GM21381 (cell line): ENCODE measurements around the gene TM6SF1.
"Not testable (repeated sequence)": the region's sequence is repeated elsewhere in the genome, so short reads cannot be mapped to it uniquely, and the experiment has no call there.

ENCODE experiments used
- ATAC-seq: cut with Tn5 transposase; IDR thresholded peaks from one replicate; pipeline ENCODE4 v1.9.1; 2021; ENCODE audit warnings: mild to moderate bottlenecking, moderate library complexity; ENCODE audit not compliant: unreplicated experiment

TM6SF1 gene

GRCh38 chr15:83106994-83107840, at the start of gene TM6SF1:
TSS of gene TM6SF1 (plus strand) at chr15:83107645. CDS start at chr15:83107681, 36 bp downstream.
- no peak for ATAC-seq

DNA sequence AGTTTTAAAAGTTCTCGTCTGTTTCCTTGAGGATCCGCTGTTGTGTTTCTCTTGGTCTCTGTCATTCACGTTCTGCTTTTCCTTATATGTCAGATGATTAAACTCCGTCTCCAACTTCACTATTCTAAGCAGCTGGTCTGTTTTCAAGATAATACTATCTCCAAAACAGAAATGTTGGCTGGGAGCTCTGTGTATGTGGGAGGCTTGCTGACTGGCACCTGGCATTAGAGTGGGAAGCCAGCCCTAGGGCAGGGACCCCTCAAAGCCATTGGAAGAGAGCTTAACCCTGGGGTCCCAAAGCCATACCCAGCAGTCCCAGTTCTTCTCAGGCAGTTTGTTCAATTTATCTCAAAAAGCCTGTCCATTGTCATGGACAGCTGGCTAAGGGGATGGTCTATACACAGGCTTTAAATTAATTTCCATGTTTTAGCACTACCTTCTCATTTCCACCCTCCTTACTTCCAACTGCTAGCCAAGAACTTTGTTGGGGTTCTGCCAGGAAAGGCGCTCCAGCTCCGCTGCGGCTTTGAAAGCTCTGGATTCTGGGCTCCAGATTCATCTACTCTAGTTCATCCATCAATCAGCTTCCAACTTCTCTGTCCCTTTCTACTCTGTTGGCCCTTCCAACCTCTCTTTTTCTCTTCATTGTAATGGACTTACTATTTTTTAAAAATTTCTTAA, 49.6 kb upstream of the TM6SF1 start:
- no peak for ATAC-seq

GRCh38 chr15:83061680-83062079, 45.8 kb upstream of the TM6SF1 start:
- ATAC-seq, result no peak

GRCh38 chr15:83062768-83063180, 44.7 kb upstream of the TM6SF1 start:
- ATAC-seq, result peak; percentile 24

DNA sequence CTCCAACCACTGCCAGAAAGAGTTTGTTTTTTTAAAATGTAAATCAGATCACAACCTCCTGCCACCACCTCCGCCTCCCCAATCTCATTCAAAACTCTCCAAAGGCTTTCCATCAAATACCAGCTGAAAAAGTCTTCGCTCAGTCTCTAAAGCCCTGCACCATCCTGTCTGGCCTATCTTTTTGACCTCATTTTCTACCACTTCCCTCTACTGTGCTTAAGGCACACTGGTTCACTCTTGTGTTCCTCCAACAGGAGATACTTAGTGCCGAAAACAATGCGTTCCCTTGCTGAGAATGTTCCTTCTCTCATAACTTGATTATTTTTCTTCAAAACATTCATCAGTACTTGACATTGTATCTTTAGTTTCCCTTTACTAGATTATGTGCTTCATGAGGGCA, 43.9 kb upstream of the TM6SF1 start:
- ATAC-seq, result no peak

DNA sequence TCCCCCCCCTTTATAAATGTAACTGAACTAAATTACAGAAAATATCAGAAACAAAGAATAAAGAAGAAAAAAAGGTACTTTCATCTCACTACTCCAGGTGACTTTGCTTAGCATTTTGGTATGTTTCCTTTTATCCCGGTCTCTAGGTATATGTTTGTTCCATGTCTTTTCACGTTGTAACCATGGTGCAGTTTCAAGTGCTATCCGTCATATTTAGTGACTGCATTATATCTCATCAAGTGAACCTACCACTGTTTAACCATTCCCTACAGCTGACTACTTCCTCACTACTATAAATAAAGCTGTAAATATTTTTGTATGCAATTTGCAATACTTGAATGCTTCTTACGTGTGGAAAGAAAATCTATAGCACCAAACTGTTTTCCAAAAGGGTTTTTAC, 42.6 kb upstream of the TM6SF1 start:
- ATAC-seq, result no peak

GRCh38 chr15:83065431-83065830, 42.0 kb upstream of the TM6SF1 start:
- no peak for ATAC-seq

- ATAC-seq, result no peak
These were observed 41.3 kb upstream of the TM6SF1 start for GRCh38 chr15:83066034-83066733.

DNA sequence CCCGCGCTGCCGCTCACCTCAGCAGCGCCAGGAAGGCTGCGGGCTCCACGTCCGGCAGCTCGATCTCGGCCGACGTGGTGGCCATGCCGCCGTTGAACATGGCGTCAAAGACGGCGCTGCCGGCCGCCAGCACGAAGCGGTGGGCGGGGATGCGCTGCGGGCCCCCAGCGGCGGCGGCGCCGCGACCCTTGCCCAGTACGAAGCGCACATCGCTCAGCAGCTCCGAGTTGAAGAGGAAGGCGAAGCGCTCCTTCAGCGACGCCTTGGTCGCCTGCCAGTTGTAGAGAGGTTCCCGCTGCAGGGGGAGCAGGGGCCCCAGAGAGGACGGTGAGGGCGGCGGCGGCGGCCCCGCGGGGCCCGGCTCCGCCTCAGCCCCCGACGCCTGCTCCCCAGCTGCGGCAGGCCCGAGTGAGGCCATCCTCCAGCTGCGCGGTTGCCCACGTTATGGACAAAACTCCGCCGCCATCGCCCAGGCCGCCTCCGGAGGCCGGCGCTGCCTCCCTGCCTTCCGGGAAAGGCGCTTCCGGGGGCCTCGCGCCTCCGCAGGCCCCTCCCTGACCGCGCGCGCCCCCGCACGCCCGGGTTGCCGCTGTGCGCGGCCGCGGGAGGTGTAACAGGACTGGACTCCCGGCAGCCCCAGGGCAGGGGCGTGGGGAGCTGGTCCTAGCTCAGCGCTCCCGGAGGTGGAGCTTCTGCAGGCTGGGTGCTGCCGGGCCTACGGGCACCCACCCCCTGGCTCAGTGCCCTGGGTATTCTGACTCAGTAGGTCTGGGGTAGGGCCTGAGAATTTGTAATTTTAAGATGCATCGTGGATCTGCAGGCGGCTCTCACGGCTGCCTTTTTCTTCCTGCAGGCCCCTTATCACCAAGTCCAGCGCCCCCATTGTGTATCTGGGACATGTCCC, 40.5 kb upstream of the TM6SF1 start, which contains the start of gene BTBD1:
TSS of gene BTBD1 (minus strand) at position 519 of the 904 bp plus-strand sequence. CDS start at position 418, 101 bp downstream.
- peak; percentile 88 for ATAC-seq

GRCh38 chr15:83067638-83067962, 39.8 kb upstream of the TM6SF1 start:
- no peak for ATAC-seq

DNA sequence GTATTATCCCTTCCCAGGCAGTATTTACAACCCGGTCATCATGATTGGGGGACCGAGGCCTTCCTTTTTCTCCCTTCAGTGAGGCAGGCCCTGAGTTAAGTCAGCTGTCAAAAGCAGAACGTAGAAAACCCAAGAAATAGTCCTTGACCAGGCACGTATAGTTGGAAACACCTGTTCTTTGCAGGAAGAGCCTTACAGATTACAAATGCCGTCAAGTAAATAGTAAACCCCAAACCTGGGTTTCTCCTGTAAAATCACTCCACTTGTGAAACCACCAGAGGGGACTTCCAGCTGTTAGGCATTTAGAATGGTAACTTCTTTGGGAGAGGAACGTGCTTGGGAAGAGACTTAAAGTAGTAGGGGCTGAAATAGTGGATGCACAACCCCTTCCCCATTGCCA, 39.4 kb upstream of the TM6SF1 start:
- no peak for ATAC-seq

- not testable (repeated sequence) for ATAC-seq
These were observed 38.2 kb upstream of the TM6SF1 start for GRCh38 chr15:83069211-83069642.

DNA sequence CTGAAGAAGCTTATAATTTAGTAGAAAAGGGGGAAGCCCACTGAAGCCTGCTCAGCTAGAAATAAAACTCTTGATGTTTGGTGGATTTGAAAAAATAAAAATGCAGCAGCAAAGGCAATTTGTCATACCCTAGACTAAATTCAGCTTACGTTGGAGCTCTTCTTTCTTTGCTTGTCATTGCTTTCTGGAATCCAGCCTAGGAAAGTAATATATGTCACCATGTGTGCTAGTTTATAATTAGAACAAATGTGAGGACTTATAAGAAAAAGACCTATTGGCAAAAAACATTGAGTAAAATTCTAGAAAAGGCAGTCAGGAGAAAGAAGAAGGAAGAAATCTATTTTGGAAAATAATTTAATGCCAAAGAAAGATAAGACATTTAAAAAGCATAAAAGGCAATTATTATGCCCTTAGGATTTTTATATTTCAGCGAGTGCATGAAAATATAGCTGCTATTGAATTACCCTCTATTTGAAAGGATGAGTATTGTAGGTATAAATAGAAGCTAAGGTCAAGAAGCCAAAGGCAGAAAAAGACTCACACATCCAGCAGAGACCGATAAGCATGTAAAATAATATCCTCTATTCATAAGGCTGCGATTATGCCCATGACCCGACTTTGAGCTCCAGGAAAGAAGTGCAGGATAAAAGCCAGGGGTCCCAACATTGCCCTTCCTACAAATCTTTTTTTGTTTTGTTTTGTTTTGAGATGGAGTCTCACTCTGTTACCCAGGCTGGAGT, 29.8 kb upstream of the TM6SF1 start:
- ATAC-seq, result no peak

DNA sequence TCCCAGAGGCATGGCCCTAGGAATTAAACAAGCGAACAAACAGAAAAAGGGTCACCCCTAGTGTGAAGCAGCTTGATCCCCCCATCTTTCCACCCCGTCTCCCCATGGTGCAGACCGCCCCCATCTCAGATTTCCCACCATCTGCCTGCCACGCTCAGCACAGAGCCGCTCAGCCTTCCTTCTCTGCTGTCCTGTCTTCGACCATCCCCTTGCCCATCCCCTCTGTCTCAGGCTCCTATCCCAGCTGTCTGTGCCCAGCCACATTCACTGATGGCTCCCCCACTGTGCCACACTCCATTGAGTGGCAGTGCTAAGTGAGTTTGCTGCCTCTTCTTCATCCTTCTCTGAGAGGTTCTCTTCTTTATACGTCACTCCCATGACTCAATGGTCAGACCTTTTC, 28.7 kb upstream of the TM6SF1 start:
- no peak for ATAC-seq

GRCh38 chr15:83081256-83082014, 26.0 kb upstream of the TM6SF1 start:
- ATAC-seq, result no peak

DNA sequence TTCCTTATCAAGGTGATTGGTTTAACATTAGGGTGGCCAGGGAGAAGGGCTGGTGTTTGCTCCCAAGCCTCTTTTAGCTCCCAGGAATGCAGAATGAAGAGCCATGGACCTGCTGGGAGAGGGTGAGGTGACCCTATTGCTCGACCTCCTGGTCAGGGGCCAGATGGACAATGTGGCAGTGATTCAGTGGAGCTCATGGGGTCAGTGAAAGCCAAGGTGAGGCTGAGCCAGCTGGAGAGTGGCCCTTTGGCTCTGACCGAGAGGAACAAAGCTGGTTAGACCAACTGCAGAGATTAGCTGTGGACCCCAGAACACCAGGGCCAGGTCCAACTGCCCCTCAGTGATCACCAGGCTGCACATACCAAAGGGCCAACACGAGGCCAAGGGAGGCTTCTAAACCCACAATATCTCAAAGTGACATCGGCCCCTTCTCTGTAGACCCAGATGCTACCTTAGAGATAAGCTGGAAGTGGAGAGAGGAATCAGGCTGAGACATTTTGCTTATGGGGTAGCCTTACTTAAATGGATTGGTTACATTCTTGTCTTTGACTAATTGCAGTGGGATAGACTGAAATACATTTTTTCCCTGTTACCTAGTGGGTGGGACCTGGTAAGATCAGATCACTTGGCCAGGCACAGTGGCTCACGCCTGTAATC, 24.6 kb upstream of the TM6SF1 start:
- ATAC-seq, result no peak

DNA sequence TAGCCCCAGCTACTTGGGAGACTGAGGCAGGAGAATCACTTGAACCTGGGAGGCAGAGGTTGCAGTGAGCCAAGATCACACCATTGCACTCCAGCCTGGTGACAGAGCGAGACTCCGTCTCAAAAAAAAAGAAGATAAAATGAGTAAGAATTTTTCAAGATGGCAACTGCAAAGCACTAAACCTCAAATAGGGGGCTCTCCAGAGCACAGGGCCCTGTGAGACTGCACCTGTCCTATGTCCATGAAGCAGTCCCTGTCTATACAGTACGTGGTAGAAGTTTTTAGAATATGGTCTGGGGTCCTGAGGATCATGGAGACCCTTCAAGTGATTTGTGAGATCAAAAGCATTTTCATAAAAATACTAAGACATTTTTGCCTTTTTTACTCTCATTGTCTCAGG, 22.0 kb upstream of the TM6SF1 start:
- ATAC-seq, result not testable (repeated sequence)

GRCh38 chr15:83085864-83086552, 21.4 kb upstream of the TM6SF1 start:
- ATAC-seq, result not testable (repeated sequence)
